ENCODE data around the gene NSD2. TPM values are rescaled to one million over a fixed set of nuclear protein-coding genes. Genes with fewer than 3 reads are reported as not detected.
A peak's percentile ranks its signal among the peaks of the same experiment; 100 is the strongest.
"Not testable (repeated sequence)": the region's sequence is repeated elsewhere in the genome, so short reads cannot be mapped to it uniquely, and the experiment has no call there.

Gene NSD2
- total RNA-seq, 3 donors from 2014 or later: 82.8 to 114 (median 83.3) TPM

GRCh38 chr4:1996866-1997611 lies 125.8 kb downstream of the NSD2 start:
- Histone ChIP-seq H3K36me3 (ENCODE audit: low read depth) (no peaks in the 10 kb centered on the region), H3K4me3 (no peak overlapping the region), H3K4me1 (ENCODE audit: low read depth) (no peaks in the 10 kb centered on the region), H3K9me3 (peaks cover 3% of the 10 kb centered on the region)
- TF ChIP-seq CTCF (IDR thresholded peaks at IDR 0.05): no peak
- intact Hi-C loops (cut with DNase I, micrococcal nuclease): no loop called here
- ATAC-seq (no peak), DNase-seq (no peak)

- no peak for TF ChIP-seq CTCF (IDR thresholded peaks at IDR 0.05)
- Histone ChIP-seq H3K9me3 (peaks cover 3% of the 10 kb centered on the region), H3K4me1 (ENCODE audit: low read depth) (no peaks in the 10 kb centered on the region), H3K36me3 (ENCODE audit: low read depth) (no peaks in the 10 kb centered on the region), H3K4me3 (no peak overlapping the region)
- intact Hi-C loops (cut with DNase I, micrococcal nuclease): no loop called here
- DNase-seq (no peak), ATAC-seq (no peak)
Observed at GRCh38 chr4:1997712-1998111, 126.5 kb downstream of the NSD2 start.

- Histone ChIP-seq H3K9me3 (peaks cover 3% of the 10 kb centered on the region), H3K4me3 (no peak overlapping the region), H3K36me3 (ENCODE audit: low read depth) (no peaks in the 10 kb centered on the region), H3K4me1 (ENCODE audit: low read depth) (no peaks in the 10 kb centered on the region)
- no peak for TF ChIP-seq CTCF (IDR thresholded peaks at IDR 0.05)
- intact Hi-C loops (cut with DNase I, micrococcal nuclease): no loop called here
- no peak for DNase-seq
- peak; percentile 48 for ATAC-seq
Observed at GRCh38 chr4:1998296-1998695, 127.1 kb downstream of the NSD2 start.

GRCh38 chr4:1999308-1999707 lies 128.1 kb downstream of the NSD2 start:
- H3K4me3 ChIP-seq; H3K9me3 ChIP-seq; H3K36me3 ChIP-seq (ENCODE audit: low read depth); intact Hi-C loops (cut with DNase I, micrococcal nuclease); H3K4me1 ChIP-seq (ENCODE audit: low read depth); DNase-seq; ATAC-seq: not testable (repeated sequence)

GRCh38 chr4:2003361-2003760 lies 132.2 kb downstream of the NSD2 start:
- H3K4me1 ChIP-seq (ENCODE audit: low read depth); ATAC-seq; H3K36me3 ChIP-seq (ENCODE audit: low read depth); intact Hi-C loops (cut with DNase I, micrococcal nuclease); H3K4me3 ChIP-seq; DNase-seq; H3K9me3 ChIP-seq: not testable (repeated sequence)

GRCh38 chr4:2006367-2006766 lies 135.2 kb downstream of the NSD2 start:
- Histone ChIP-seq H3K4me3 (no peak overlapping the region), H3K4me1 (ENCODE audit: low read depth) (peaks cover 14% of the 10 kb centered on the region), H3K9me3 (no peaks in the 10 kb centered on the region), H3K36me3 (ENCODE audit: low read depth) (no peaks in the 10 kb centered on the region)
- no peak for DNase-seq
- intact Hi-C loops (cut with DNase I, micrococcal nuclease): no loop called here
- TF ChIP-seq CTCF (IDR thresholded peaks at IDR 0.05): no peak
- ATAC-seq: no peak

All from mucosa of descending colon (tissue), 3 donors.